PC-3 (cell line): ENCODE data around the gene CCL8. TPM values are rescaled to one million over a fixed set of nuclear protein-coding genes. Genes with fewer than 3 reads are reported as not detected.

Experiments
- ATAC-seq: fragments of 200-7000 bp; cut with Tn5 transposase; 2 replicates; pipeline ENCODE4 v1.9.1; 2020; ENCODE audit warnings: mild to moderate bottlenecking, moderate library complexity
- BruUV-seq: library from RNA; stranded (reverse); fragments of 400-500 nt; replicated peaks from 2 replicates; lab custom pipeline; 2021; lab: Mats Ljungman, UMichigan
- CTCF ChIA-PET: fragments of 300-600 bp; sonication (Branson Sonifier 250); formaldehyde crosslinking; loops from one replicate; lab custom pipeline; 2022; ENCODE audit warnings: antibody characterized with exemption; lab: Charles Lee
- POLR2A ChIA-PET: fragments of 300-600 bp; sonication (Branson Sonifier 250); formaldehyde crosslinking; loops from one replicate; lab custom pipeline; 2022; ENCODE audit warnings: antibody characterized with exemption; ENCODE audit not compliant: unreplicated experiment; lab: Charles Lee
- DNase-seq: peaks from one replicate; pipeline ENCODE4 v3.0.0-alpha.2; 2015
- H2AFZ ChIP-seq: fragments of 300-600 bp; sonication (generic); 2 replicates; pipeline ENCODE4 v1.6.0; 2016; ENCODE audit warnings: antibody characterized with exemption, low read length
- H3F3A ChIP-seq: fragments of 300-600 bp; sonication (generic); one replicate; pipeline ENCODE4 v1.6.0; 2017; ENCODE audit warnings: antibody characterized with exemption, low read length, control low read depth, mild to moderate bottlenecking; ENCODE audit not compliant: unreplicated experiment
- H3K27ac ChIP-seq: fragments of 300-600 bp; sonication (generic); 2 replicates; pipeline ENCODE4 v1.5.1; 2016; ENCODE audit warnings: mild to moderate bottlenecking, low read length
- H3K27me3 ChIP-seq: fragments of 300-600 bp; sonication (generic); 2 replicates; pipeline ENCODE4 v1.6.1; 2016; ENCODE audit warnings: low read length, mixed read lengths
- H3K36me3 ChIP-seq: fragments of 300-600 bp; sonication (generic); 2 replicates; pipeline ENCODE4 v1.6.1; 2016; ENCODE audit warnings: low read depth, mixed run types, low read length, mixed read lengths
- H3K4me1 ChIP-seq: fragments of 300-600 bp; sonication (generic); 2 replicates; pipeline ENCODE4 v1.5.1; 2016; ENCODE audit warnings: low read length; ENCODE audit not compliant: insufficient read depth
- H3K4me2 ChIP-seq: fragments of 300-600 bp; sonication (generic); 2 replicates; pipeline ENCODE4 v1.6.0; 2016; ENCODE audit warnings: low read length
- H3K4me3 ChIP-seq: fragments of 300-600 bp; sonication (generic); 2 replicates; pipeline ENCODE4 v1.5.1; 2016; ENCODE audit warnings: mild to moderate bottlenecking, low read length, mixed read lengths
- H3K79me2 ChIP-seq: fragments of 300-600 bp; sonication (generic); 2 replicates; pipeline ENCODE4 v1.6.1; 2017; ENCODE audit warnings: low read length, mixed read lengths
- H3K9ac ChIP-seq: fragments of 300-600 bp; sonication (generic); 2 replicates; pipeline ENCODE4 v1.6.0; 2016; ENCODE audit warnings: mild to moderate bottlenecking, low read length
- H3K9me2 ChIP-seq: fragments of 300-600 bp; sonication (generic); replicated peaks from 2 replicates; pipeline ENCODE4 v1.6.1; 2016; ENCODE audit warnings: mixed run types, low read length, mixed read lengths
- H3K9me3 ChIP-seq: fragments of 300-600 bp; sonication (generic); 2 replicates; pipeline ENCODE4 v1.6.1; 2016; ENCODE audit warnings: low read length, mixed read lengths
- H4K20me1 ChIP-seq: fragments of 300-600 bp; sonication (generic); 2 replicates; pipeline ENCODE4 v1.6.1; 2016; ENCODE audit warnings: low read length, mixed read lengths
- CTCF ChIP-seq: fragments of 300-600 bp; sonication (generic); conservative IDR thresholded peaks from 2 replicates; pipeline ENCODE4 v1.5.1; 2017; ENCODE audit warnings: antibody characterized with exemption, low read depth, mild to moderate bottlenecking, low read length
- EZH2 ChIP-seq: fragments of 300-600 bp; sonication (generic); IDR thresholded peaks from one replicate; pipeline ENCODE4 v1.6.1; 2017; ENCODE audit warnings: antibody characterized with exemption, mild to moderate bottlenecking, low read length; ENCODE audit not compliant: unreplicated experiment
- EZH2phosphoT487 ChIP-seq: fragments of 300-600 bp; sonication (generic); IDR thresholded peaks from 2 replicates; pipeline ENCODE4 v1.6.1; 2018; ENCODE audit warnings: mild to moderate bottlenecking, antibody characterized with exemption, low read length, borderline replicate concordance
- intact Hi-C: fragments of 100-400 bp; cut with micrococcal nuclease; formaldehyde crosslinking; loops from 2 replicates; pipeline ENCODE4 v1.9.0; 2023
- total RNA-seq: library from RNA; depleted of rRNA; stranded (reverse); fragments of >200 nt; gene quantifications from 2 replicates; pipeline ENCODE4 v1.2.3, GENCODE V29; 2014

The CCL8 gene
- total RNA-seq, 1 experiment from 2014 or later: not detected

GRCh38 chr17:34365340-34365739, 46.1 kb downstream of the CCL8 start:
- H3K9me2 ChIP-seq: no peaks in the 10 kb centered on the region
- no peak for ATAC-seq
- no TSS peak for BruUV-seq
- no peaks in the 10 kb centered on the region for H3K4me1 ChIP-seq
- H3F3A ChIP-seq: no peaks in the 10 kb centered on the region
- no peaks in the 10 kb centered on the region for H3K9me3 ChIP-seq
- no peaks in the 10 kb centered on the region for H3K27me3 ChIP-seq
- H3K36me3 ChIP-seq: peaks cover 3% of the 10 kb centered on the region; the same call in 1 of the 2 replicates
- H3K27ac ChIP-seq: no peak overlapping the region
- H3K9ac ChIP-seq: no peak overlapping the region
- CTCF ChIA-PET: no interaction called here
- intact Hi-C loops: no loop called here
- H2AFZ ChIP-seq: no peak overlapping the region
- H4K20me1 ChIP-seq: no peaks in the 10 kb centered on the region
- POLR2A ChIA-PET: no interaction called here
- DNase-seq: no peak
- H3K4me3 ChIP-seq: no peak overlapping the region
- no peaks in the 10 kb centered on the region for H3K79me2 ChIP-seq
- TF ChIP-seq EZH2phosphoT487 (no peak), EZH2 (no peak), CTCF (no peak)
- H3K4me2 ChIP-seq: no peak overlapping the region

GRCh38 chr17:34366010-34366409, 46.8 kb downstream of the CCL8 start:
- no peak overlapping the region for H3K4me2 ChIP-seq
- BruUV-seq: no TSS peak
- no peaks in the 10 kb centered on the region for H3F3A ChIP-seq
- no peaks in the 10 kb centered on the region for H3K27me3 ChIP-seq
- H3K36me3 ChIP-seq: peaks cover 3% of the 10 kb centered on the region; the same call in 1 of the 2 replicates
- no peaks in the 10 kb centered on the region for H3K4me1 ChIP-seq
- H3K9ac ChIP-seq: no peak overlapping the region
- H3K9me2 ChIP-seq: no peaks in the 10 kb centered on the region
- no peak for DNase-seq
- no peak overlapping the region for H3K4me3 ChIP-seq
- no peak overlapping the region for H2AFZ ChIP-seq
- H4K20me1 ChIP-seq: no peaks in the 10 kb centered on the region
- no peaks in the 10 kb centered on the region for H3K79me2 ChIP-seq
- intact Hi-C loops: no loop called here
- H3K9me3 ChIP-seq: no peaks in the 10 kb centered on the region
- no peak overlapping the region for H3K27ac ChIP-seq
- TF ChIP-seq EZH2 (no peak), EZH2phosphoT487 (no peak), CTCF (no peak)
- ChIA-PET CTCF (no interaction called here), POLR2A (no interaction called here)
- no peak for ATAC-seq

GRCh38 chr17:34366529-34367107, 47.4 kb downstream of the CCL8 start:
- no peak for ATAC-seq
- intact Hi-C loops: no loop called here

More at GRCh38 chr17:34366529-34367107, 47.4 kb downstream of the CCL8 start:
- ChIA-PET CTCF (no interaction called here), POLR2A (no interaction called here)
- Histone ChIP-seq H3K9me2 (no peaks in the 10 kb centered on the region), H3K9ac (no peak overlapping the region), H3K79me2 (no peaks in the 10 kb centered on the region), H3K9me3 (no peaks in the 10 kb centered on the region), H3K27me3 (no peaks in the 10 kb centered on the region), H3F3A (no peaks in the 10 kb centered on the region), H4K20me1 (no peaks in the 10 kb centered on the region), H3K27ac (no peak overlapping the region), H3K4me2 (no peak overlapping the region), H3K36me3 (no peaks in the 10 kb centered on the region), H2AFZ (no peak overlapping the region), H3K4me1 (no peaks in the 10 kb centered on the region), H3K4me3 (no peak overlapping the region)
- BruUV-seq: no TSS peak
- DNase-seq: no peak
- TF ChIP-seq EZH2phosphoT487 (no peak), CTCF (no peak), EZH2 (no peak)
